ENCODE measurements around the gene PLIN1.

- TF ChIP-seq EZH2 (IDR thresholded peaks at IDR 0.05; ENCODE audit: borderline replicate concordance, control insufficient read depth, low read depth, low read length), result no peak
- no peak for TF ChIP-seq PAX5 (IDR thresholded peaks at IDR 0.05; ENCODE audit: borderline replicate concordance, low read depth, low read length)
- TF ChIP-seq CHD2 (IDR thresholded peaks at IDR 0.05; ENCODE audit: borderline replicate concordance, low read depth, low read length), result no peak
- TF ChIP-seq CTCF (IDR thresholded peaks at IDR 0.05 in 2 of 3, conservative IDR thresholded peaks at IDR 0.05 in 1 of 3; ENCODE audit: control insufficient read depth in 2 of 3, extremely low read depth in 1 of 3, insufficient read depth in 1 of 3, low read depth in 3 of 3, low read length in 3 of 3), result no peak
- TF ChIP-seq REST (IDR thresholded peaks at IDR 0.05; ENCODE audit: low read depth, low read length), result no peak
- no peak for TF ChIP-seq SIN3A (IDR thresholded peaks at IDR 0.05; ENCODE audit: low read depth, low read length)
- no peak for TF ChIP-seq MAX (IDR thresholded peaks at IDR 0.05; ENCODE audit: low read depth, low read length)
- TF ChIP-seq POLR2A (IDR thresholded peaks at IDR 0.05; ENCODE audit: low read depth, low read length), result no peak
- no peak for TF ChIP-seq RCOR1 (conservative IDR thresholded peaks at IDR 0.05; ENCODE audit: low read depth, low read length)
- no peak for TF ChIP-seq JUND (IDR thresholded peaks at IDR 0.05; ENCODE audit: low read depth, low read length)
These were observed 6.8 kb upstream of the PLIN1 start for GRCh38 chr15:89685995-89686394.
